Neural crest cell (in vitro differentiated cells): ENCODE results near the gene NRXN3. TPM values are rescaled to one million over a fixed set of nuclear protein-coding genes. Genes with fewer than 3 reads are reported as not detected.
A peak's percentile ranks its signal among the peaks of the same experiment; 100 is the strongest.

Source experiments
- DNase-seq: peaks from one replicate; pipeline ENCODE4 v3.0.0; 2021; ENCODE audit warnings: low read depth, mixed read lengths, low spot score
- H3K27ac Mint-ChIP-seq: one replicate; pipeline ENCODE4 v1.8.0; 2021; ENCODE audit warnings: mild to moderate bottlenecking, mixed read lengths; ENCODE audit not compliant: unreplicated experiment
- H3K27me3 Mint-ChIP-seq: 2 replicates; pipeline ENCODE4 v1.8.0; 2021; ENCODE audit warnings: low read depth, mild to moderate bottlenecking, mixed read lengths
- H3K36me3 Mint-ChIP-seq: 2 replicates; pipeline ENCODE4 v1.8.0; 2021; ENCODE audit warnings: low read depth, mild to moderate bottlenecking, mixed read lengths
- H3K4me1 Mint-ChIP-seq: 2 replicates; pipeline ENCODE4 v1.8.0; 2021; ENCODE audit warnings: mixed read lengths
- H3K4me3 Mint-ChIP-seq: one replicate; pipeline ENCODE4 v1.8.0; 2021; ENCODE audit warnings: mild to moderate bottlenecking, mixed read lengths
- H3K9me3 Mint-ChIP-seq: 2 replicates; pipeline ENCODE4 v1.8.0; 2021; ENCODE audit warnings: mixed read lengths
- CTCF ChIP-seq: fragments of 200-600 bp; sonication (generic); conservative IDR thresholded peaks from 2 replicates; pipeline ENCODE4 v1.5.0; 2021; ENCODE audit warnings: antibody characterized with exemption, mild to moderate bottlenecking
- total RNA-seq: library from RNA; stranded (reverse); gene quantifications from 2 replicates; pipeline ENCODE4 v1.2.1, GENCODE V29; 2021

NRXN3 gene
- total RNA-seq, 1 donor from 2014 or later: 2.5 TPM

- DNase-seq: no peak
- Mint-ChIP-seq H3K27me3 (no peaks in the 10 kb centered on the region), H3K4me1 (no peaks in the 10 kb centered on the region), H3K4me3 (no peak overlapping the region), H3K36me3 (peaks cover 9% of the 10 kb centered on the region), H3K9me3 (peaks cover 17% of the 10 kb centered on the region), H3K27ac (peak overlapping the region; percentile 35)
- no peak for TF ChIP-seq CTCF
Observed at GRCh38 chr14:78576437-78577166, 406.4 kb downstream of the NRXN3 start.

GRCh38 chr14:78581229-78581628 is 411.1 kb downstream of the NRXN3 start:
- H3K4me3 Mint-ChIP-seq: no peak overlapping the region
- H3K9me3 Mint-ChIP-seq: no peaks in the 10 kb centered on the region
- H3K36me3 Mint-ChIP-seq: no peaks in the 10 kb centered on the region
- TF ChIP-seq CTCF: no peak
- H3K27ac Mint-ChIP-seq: no peak overlapping the region
- no peak for DNase-seq
- H3K27me3 Mint-ChIP-seq: no peaks in the 10 kb centered on the region
- H3K4me1 Mint-ChIP-seq: no peaks in the 10 kb centered on the region

GRCh38 chr14:78586681-78587080 is 416.5 kb downstream of the NRXN3 start:
- no peaks in the 10 kb centered on the region for H3K4me1 Mint-ChIP-seq

GRCh38 chr14:78588906-78589305 is 418.7 kb downstream of the NRXN3 start:
- Mint-ChIP-seq H3K27ac (no peak overlapping the region), H3K36me3 (no peaks in the 10 kb centered on the region), H3K4me1 (peaks cover 12% of the 10 kb centered on the region), H3K9me3 (no peaks in the 10 kb centered on the region), H3K27me3 (no peaks in the 10 kb centered on the region), H3K4me3 (no peak overlapping the region)
- no peak for TF ChIP-seq CTCF
- DNase-seq: no peak

More at GRCh38 chr14:78586681-78587080, 416.5 kb downstream of the NRXN3 start:
- no peak overlapping the region for H3K4me3 Mint-ChIP-seq
- H3K36me3 Mint-ChIP-seq: no peaks in the 10 kb centered on the region
- TF ChIP-seq CTCF: no peak
- no peak overlapping the region for H3K27ac Mint-ChIP-seq
- no peaks in the 10 kb centered on the region for H3K9me3 Mint-ChIP-seq
- no peak for DNase-seq
- H3K27me3 Mint-ChIP-seq: no peaks in the 10 kb centered on the region

GRCh38 chr14:78592616-78593219 is 422.5 kb downstream of the NRXN3 start:
- no peak for TF ChIP-seq CTCF
- Mint-ChIP-seq H3K27me3 (no peaks in the 10 kb centered on the region), H3K27ac (no peak overlapping the region), H3K4me1 (peaks cover 12% of the 10 kb centered on the region), H3K4me3 (no peak overlapping the region), H3K36me3 (no peaks in the 10 kb centered on the region), H3K9me3 (no peaks in the 10 kb centered on the region)
- no peak for DNase-seq
